Smooth muscle cell (in vitro differentiated cells): ENCODE measurements around the gene ABLIM2. TPM values are rescaled to one million over a fixed set of nuclear protein-coding genes. Genes with fewer than 3 reads are reported as not detected.

ENCODE experiments used
- DNase-seq: peaks from one replicate; lab custom pipeline; 2025; ENCODE audit not compliant: unreplicated experiment; lab: John Stamatoyannopoulos, UW
- H2AFZ ChIP-seq: fragments of 200-600 bp; sonication (generic); 2 replicates; pipeline ENCODE4 v1.6.0; 2016; ENCODE audit warnings: antibody characterized with exemption, low read depth, mild to moderate bottlenecking
- H3F3A ChIP-seq: fragments of 200-600 bp; sonication (generic); 2 replicates; pipeline ENCODE4 v1.6.0; 2017; ENCODE audit warnings: antibody characterized with exemption, low read depth
- H3K27ac ChIP-seq: fragments of 200-600 bp; sonication (generic); 2 replicates; pipeline ENCODE4 v1.5.1; 2016; ENCODE audit warnings: low read depth, mild to moderate bottlenecking
- H3K27me3 ChIP-seq: fragments of 200-600 bp; sonication (generic); 2 replicates; pipeline ENCODE4 v1.6.1; 2016; ENCODE audit warnings: low read depth, mild to moderate bottlenecking
- H3K36me3 ChIP-seq: fragments of 200-600 bp; sonication (generic); 2 replicates; pipeline ENCODE4 v1.5.1; 2016; ENCODE audit warnings: low read depth
- H3K4me1 ChIP-seq: fragments of 200-600 bp; sonication (generic); 2 replicates; pipeline ENCODE4 v1.5.1; 2016; ENCODE audit warnings: low read depth
- H3K4me2 ChIP-seq: fragments of 200-600 bp; sonication (generic); 2 replicates; pipeline ENCODE4 v1.6.0; 2016; ENCODE audit warnings: mild to moderate bottlenecking
- H3K4me3 ChIP-seq: fragments of 200-600 bp; sonication (generic); 2 replicates; pipeline ENCODE4 v1.5.1; 2016; ENCODE audit warnings: mild to moderate bottlenecking
- H3K79me2 ChIP-seq: fragments of 200-600 bp; sonication (generic); 2 replicates; pipeline ENCODE4 v1.6.0; 2016; ENCODE audit warnings: low read depth, mild to moderate bottlenecking
- H3K9ac ChIP-seq: fragments of 200-600 bp; sonication (generic); 2 replicates; pipeline ENCODE4 v1.6.0; 2016; ENCODE audit warnings: low read depth
- H3K9me3 ChIP-seq: fragments of 200-600 bp; sonication (generic); replicated peaks from 2 replicates; pipeline ENCODE4 v1.5.1; 2016; ENCODE audit warnings: low read depth
- H4K20me1 ChIP-seq: fragments of 200-600 bp; sonication (generic); 2 replicates; pipeline ENCODE4 v1.6.0; 2016; ENCODE audit warnings: low read depth
- WGBS: methylation state at CpG from one replicate; pipeline ENCODE4 v1.1.7; 2016; ENCODE audit warnings: low lambda C conversion rate; 5-methylcytosine and 5-hydroxymethylcytosine counted together
- polyA plus RNA-seq: library from polyadenylated mRNA; unstranded; fragments of >200 nt; fragmentation: Nextera tagmentation; extraction: Ambion mirVana; gene quantifications from 2 replicates; pipeline ENCODE4 v1.2.1, GENCODE V29; 2016
- total RNA-seq: library from RNA; depleted of rRNA; stranded (reverse); fragments of >200 nt; gene quantifications from 2 replicates; pipeline ENCODE4 v1.2.3, GENCODE V29; 2014
- TF ChIP-seq, protein P1 (sequence below): fragments of 200-600 bp; sonication (generic); IDR thresholded peaks from 2 replicates; pipeline ENCODE4 v1.5.1; 2017; ENCODE audit warnings: borderline replicate concordance, mild to moderate bottlenecking, antibody characterized with exemption; ENCODE audit not compliant: insufficient read depth, poor library complexity, severe bottlenecking

Gene ABLIM2
- total and polyA plus RNA-seq, 2 experiments from 2014 or later = 0.08 TPM; not detected in 1

- Histone ChIP-seq H3F3A (no peaks in the 10 kb centered on the region), H3K9me3 (no peaks in the 10 kb centered on the region), H3K9ac (no peak overlapping the region), H3K27me3 (peaks cover 5% of the 10 kb centered on the region), H3K27ac (no peak overlapping the region), H3K4me2 (no peak overlapping the region), H3K4me1 (no peaks in the 10 kb centered on the region), H2AFZ (no peak overlapping the region), H3K4me3 (no peak overlapping the region), H4K20me1 (no peaks in the 10 kb centered on the region), H3K79me2 (no peaks in the 10 kb centered on the region), H3K36me3 (no peaks in the 10 kb centered on the region)
- DNase-seq = no peak
- TF ChIP-seq, protein P1, sequence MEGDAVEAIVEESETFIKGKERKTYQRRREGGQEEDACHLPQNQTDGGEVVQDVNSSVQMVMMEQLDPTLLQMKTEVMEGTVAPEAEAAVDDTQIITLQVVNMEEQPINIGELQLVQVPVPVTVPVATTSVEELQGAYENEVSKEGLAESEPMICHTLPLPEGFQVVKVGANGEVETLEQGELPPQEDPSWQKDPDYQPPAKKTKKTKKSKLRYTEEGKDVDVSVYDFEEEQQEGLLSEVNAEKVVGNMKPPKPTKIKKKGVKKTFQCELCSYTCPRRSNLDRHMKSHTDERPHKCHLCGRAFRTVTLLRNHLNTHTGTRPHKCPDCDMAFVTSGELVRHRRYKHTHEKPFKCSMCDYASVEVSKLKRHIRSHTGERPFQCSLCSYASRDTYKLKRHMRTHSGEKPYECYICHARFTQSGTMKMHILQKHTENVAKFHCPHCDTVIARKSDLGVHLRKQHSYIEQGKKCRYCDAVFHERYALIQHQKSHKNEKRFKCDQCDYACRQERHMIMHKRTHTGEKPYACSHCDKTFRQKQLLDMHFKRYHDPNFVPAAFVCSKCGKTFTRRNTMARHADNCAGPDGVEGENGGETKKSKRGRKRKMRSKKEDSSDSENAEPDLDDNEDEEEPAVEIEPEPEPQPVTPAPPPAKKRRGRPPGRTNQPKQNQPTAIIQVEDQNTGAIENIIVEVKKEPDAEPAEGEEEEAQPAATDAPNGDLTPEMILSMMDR = no peak
- WGBS = 74% methylated on average over 5 of the region's 5 CpGs
These were observed 43.5 kb downstream of the ABLIM2 start for GRCh38 chr4:8115203-8115520.

GRCh38 chr4:8114456-8115202 is 44.0 kb downstream of the ABLIM2 start:
- H3K4me1 ChIP-seq = no peaks in the 10 kb centered on the region
- 78% methylated on average over 21 of the region's 21 CpGs for WGBS
- no peaks in the 10 kb centered on the region for H4K20me1 ChIP-seq
- H3K79me2 ChIP-seq = no peaks in the 10 kb centered on the region
- H3K27ac ChIP-seq = no peak overlapping the region
- no peak overlapping the region for H3K4me2 ChIP-seq
- no peak for DNase-seq
- H3K9ac ChIP-seq = no peak overlapping the region
- no peak overlapping the region for H3K4me3 ChIP-seq
- no peaks in the 10 kb centered on the region for H3K36me3 ChIP-seq
- TF ChIP-seq, protein P1 = no peak
- no peaks in the 10 kb centered on the region for H3K9me3 ChIP-seq
- peaks cover 5% of the 10 kb centered on the region for H3K27me3 ChIP-seq
- no peak overlapping the region for H2AFZ ChIP-seq
- no peaks in the 10 kb centered on the region for H3F3A ChIP-seq

DNA sequence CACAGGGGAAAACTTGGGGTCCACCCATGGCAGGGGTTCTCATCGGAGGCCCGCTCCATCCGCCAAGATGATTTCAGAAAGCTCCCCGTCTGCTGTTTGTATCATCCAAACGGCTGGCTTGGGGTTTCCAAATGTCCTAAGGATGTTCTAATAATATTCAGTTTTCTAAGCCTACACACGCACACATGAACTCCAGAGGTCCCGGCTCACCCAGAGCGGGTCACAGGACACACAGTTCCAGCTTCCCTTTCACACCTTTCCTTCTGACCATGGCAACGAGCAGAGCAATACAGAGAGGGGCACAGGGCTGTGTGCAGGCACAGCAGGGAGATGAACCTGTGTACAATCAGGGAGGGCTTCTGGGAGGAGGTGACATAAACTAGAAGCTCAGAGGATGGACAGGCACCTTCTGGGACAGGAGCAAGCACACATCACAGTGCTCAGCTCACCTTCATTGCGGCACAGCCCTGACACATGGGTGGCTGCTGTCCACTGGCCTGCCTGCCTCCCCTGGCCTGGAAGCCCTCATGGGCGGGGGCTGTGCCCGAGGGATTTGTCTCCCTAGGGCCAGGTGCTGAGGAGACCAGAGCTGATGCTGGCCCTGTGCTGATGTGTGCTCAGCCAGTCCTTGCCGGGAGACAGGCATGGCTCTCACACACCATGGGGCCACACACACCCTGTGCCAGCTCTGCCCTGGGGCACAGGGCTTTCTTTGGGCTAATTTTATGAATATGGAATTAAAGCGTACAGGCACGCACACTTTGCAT is 44.8 kb downstream of the ABLIM2 start:
- WGBS = 89% methylated on average over 15 of the region's 15 CpGs
- Histone ChIP-seq H3K4me2 (no peak overlapping the region), H3F3A (no peaks in the 10 kb centered on the region), H3K4me1 (no peaks in the 10 kb centered on the region), H3K9ac (no peak overlapping the region), H3K36me3 (no peaks in the 10 kb centered on the region), H2AFZ (no peak overlapping the region), H3K27ac (no peak overlapping the region), H3K27me3 (peaks cover 5% of the 10 kb centered on the region), H3K4me3 (no peak overlapping the region), H3K79me2 (no peaks in the 10 kb centered on the region), H3K9me3 (no peaks in the 10 kb centered on the region), H4K20me1 (no peaks in the 10 kb centered on the region)
- TF ChIP-seq, protein P1 = no peak
- no peak for DNase-seq

DNA sequence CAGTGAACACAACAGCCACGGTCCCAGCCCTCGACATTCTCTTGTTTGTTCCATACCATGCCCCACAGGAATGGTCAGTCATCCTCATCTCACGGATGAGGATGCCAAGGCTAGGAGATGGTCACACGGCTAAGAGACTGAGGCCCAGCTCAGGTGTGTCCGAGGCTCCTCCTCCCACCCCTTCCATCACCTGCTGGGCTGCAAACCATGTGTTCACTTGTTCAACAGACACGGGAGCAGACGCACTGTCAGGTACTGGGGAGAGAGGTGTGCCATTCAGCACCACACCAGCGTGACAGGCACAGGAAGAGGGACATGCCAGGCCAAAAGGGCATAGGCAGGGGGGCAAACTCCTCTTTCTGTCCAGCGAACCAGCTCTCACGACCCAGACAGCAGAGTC is 45.9 kb downstream of the ABLIM2 start:
- H3K4me2 ChIP-seq = no peak overlapping the region
- peaks cover 5% of the 10 kb centered on the region for H3K27me3 ChIP-seq
- no peak overlapping the region for H2AFZ ChIP-seq
- no peaks in the 10 kb centered on the region for H3F3A ChIP-seq
- no peaks in the 10 kb centered on the region for H3K4me1 ChIP-seq
- no peak overlapping the region for H3K27ac ChIP-seq
- TF ChIP-seq, protein P1 = no peak
- no peaks in the 10 kb centered on the region for H3K36me3 ChIP-seq
- H4K20me1 ChIP-seq = no peaks in the 10 kb centered on the region
- WGBS = 89% methylated on average over 10 of the region's 10 CpGs
- H3K4me3 ChIP-seq = no peak overlapping the region
- H3K9me3 ChIP-seq = no peaks in the 10 kb centered on the region
- no peak overlapping the region for H3K9ac ChIP-seq
- DNase-seq = no peak
- no peaks in the 10 kb centered on the region for H3K79me2 ChIP-seq
